GM10248 (cell line): Measurements from ENCODE around the gene MYO5B.

Experiments used
- CTCF ChIA-PET: fragments of 300-600 bp; sonication (Branson Sonifier 250); formaldehyde crosslinking; extraction: SDS; loops from one replicate; lab custom pipeline; 2021; ENCODE audit warnings: antibody characterized with exemption; lab: Yijun Ruan, JAX
- POLR2A ChIA-PET: fragments of 350-650 bp; sonication (Branson Sonifier 250); formaldehyde crosslinking; extraction: SDS; loops from one replicate; lab custom pipeline; 2020; ENCODE audit warnings: antibody characterized with exemption; lab: Yijun Ruan, JAX
- DNase-seq: peaks from one replicate; pipeline ENCODE4 v3.0.0; 2012; ENCODE audit errors: extremely low spot score
- CTCF ChIP-seq: IDR thresholded peaks from 2 replicates; pipeline ENCODE4 v1.5.1; 2012; ENCODE audit warnings: mild to moderate bottlenecking, low read depth; ENCODE audit errors: extremely low read depth, missing control alignments, control extremely low read depth

Gene MYO5B

DNA sequence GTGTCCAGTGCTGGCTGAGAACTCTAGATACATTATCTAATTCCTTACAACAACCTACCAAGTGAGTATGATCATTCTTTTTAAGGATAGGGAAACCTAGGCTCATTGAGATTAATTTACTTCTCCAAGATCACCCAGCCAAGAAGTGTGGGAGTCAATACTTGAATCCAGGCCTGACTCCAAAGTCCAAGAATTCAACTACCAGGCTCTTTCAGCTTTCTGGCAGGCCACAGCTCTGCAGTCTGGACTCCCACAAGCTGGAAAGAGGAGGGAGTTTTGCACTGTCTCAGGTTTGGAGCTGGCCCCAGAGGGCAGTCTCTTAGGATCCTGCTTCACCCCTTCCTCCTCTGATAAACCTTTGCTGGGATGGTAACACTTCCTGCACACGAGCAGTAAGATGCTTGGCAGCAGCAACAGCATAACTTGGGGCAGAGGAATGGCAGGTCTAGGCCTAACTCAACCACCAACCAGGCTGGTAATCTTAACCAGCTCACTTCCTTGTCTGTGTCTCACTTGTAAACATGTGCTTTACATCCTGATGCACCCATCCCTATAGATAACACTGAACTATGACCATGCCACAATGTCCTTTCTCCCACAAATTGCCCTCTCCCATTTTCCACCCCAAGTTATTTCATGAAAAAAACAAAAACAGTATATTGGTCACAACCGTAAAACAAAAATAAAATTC is 270.5 kb downstream of the MYO5B start:
- DNase-seq: no peak
- POLR2A ChIA-PET: no interaction called here
- TF ChIP-seq CTCF: no peak
- CTCF ChIA-PET: no interaction called here

- ChIA-PET CTCF (no interaction called here), POLR2A (no interaction called here)
- no peak for TF ChIP-seq CTCF
- no peak for DNase-seq
Observed at GRCh38 chr18:49922228-49922627, 272.7 kb downstream of the MYO5B start.

GRCh38 chr18:49921318-49921985 is 273.5 kb downstream of the MYO5B start:
- CTCF ChIA-PET: no interaction called here

GRCh38 chr18:49920731-49921130 is 274.2 kb downstream of the MYO5B start:
- CTCF ChIA-PET: no interaction called here

More at GRCh38 chr18:49921318-49921985, 273.5 kb downstream of the MYO5B start:
- no peak for DNase-seq
- POLR2A ChIA-PET: no interaction called here
- TF ChIP-seq CTCF: no peak

GRCh38 chr18:49917742-49918141 is 277.2 kb downstream of the MYO5B start:
- ChIA-PET POLR2A (no interaction called here), CTCF (no interaction called here)
- no peak for DNase-seq
- TF ChIP-seq CTCF: no peak

More at GRCh38 chr18:49920731-49921130, 274.2 kb downstream of the MYO5B start:
- POLR2A ChIA-PET: no interaction called here
- TF ChIP-seq CTCF: no peak
- no peak for DNase-seq

- ChIA-PET POLR2A (no interaction called here), CTCF (interaction anchor here (1.4 to 1.7 kb wide), 2 partner anchors 35 to 57 kb away, joined by 3 to 4 read pairs; no protein-coding TSS in a partner anchor)
- TF ChIP-seq CTCF: no peak
Observed at GRCh38 chr18:49915352-49915751, 279.6 kb downstream of the MYO5B start.

More at GRCh38 chr18:49915352-49915751, 279.6 kb downstream of the MYO5B start:
- DNase-seq: no peak
